HG02973 (cell line): ENCODE data around the gene LRRC3.

Source experiments
- ATAC-seq: cut with Tn5 transposase; IDR thresholded peaks from one replicate; pipeline ENCODE4 v1.9.1; 2021; ENCODE audit warnings: moderate library complexity; ENCODE audit not compliant: unreplicated experiment

Gene LRRC3

DNA sequence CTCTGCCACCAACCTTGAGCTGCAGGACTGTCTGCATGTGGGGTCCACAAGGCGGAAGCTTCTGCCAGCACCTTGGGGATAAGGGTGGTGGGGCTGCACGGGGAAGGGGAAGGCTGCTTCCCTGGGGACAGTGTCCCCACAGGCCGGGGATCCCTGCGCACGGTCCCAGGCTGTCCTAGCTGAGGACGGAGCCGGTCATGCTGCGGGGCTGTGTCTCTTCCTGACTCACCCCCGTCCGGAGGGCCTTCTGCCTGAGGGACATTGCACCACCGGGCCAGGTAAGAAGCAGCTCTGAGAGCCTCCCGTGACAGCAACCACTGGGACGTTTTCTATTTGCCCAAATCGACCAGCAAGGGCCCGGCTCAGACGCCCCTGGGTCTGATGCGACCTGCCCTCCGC lies 54.8 kb downstream of the LRRC3 start:
- no peak for ATAC-seq

DNA sequence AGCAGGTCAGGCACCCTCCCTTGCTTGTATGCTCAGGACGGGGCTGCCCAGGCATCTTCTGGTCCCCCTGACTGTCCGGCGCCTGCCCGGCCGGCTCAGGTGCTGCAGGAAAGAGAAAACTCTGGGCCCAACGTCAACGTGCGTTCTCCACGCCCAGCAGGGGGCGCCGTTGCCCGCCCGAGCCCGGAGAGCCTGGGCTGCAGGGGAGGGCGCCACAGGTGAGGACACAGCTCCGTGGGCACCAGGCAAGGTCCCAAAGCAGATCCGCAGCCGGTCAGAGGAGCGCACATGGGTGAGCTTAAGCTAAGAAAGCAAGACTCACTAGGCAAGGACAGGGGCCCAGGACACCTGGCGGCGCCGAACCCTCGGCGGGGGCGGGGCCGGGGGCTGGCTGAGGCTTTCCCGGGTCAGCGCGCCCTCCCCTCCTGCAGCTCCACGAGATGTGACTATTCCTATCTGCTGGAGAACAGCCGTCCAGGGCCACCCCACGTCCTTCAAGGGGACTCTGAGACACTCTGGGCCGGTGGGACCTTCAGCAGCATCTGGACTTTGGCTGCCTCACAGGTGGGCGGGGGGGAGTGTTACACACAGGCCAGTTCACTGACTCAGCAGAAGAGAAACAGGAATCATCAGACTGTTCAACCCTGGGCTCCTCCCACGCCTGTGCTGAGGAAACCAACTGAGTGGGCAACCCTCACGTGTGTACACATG lies 55.4 kb downstream of the LRRC3 start:
- ATAC-seq: no peak

DNA sequence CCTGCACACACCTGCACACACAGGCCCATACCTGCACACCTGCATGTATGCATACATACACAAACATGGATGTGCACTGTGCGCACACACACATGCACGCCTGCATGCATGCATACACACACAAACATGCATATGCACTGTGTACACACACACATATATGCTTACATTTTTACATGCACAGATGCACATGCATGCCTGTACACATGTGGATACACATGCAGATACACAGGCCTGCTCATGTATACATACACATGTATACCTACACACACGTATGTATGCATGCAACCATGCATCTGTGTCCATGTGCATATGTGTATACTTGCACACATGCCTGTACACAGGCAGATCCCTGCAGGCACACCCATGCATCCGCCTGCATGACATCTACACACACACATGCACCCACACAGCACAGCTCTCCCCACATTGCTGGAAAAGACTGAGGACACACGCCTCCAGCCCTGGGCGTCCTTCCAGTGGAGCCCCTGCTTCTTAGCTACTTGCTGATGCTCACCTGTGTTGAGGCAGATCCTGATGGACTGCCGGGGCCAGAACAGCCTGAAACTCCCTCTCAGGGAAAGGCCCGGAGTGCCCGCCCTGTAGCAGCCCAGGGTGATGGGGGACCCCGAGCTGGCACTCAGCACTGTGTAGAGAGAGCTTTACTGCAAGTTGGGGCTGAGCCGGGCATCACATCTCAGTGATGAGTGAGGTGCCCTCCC lies 56.1 kb downstream of the LRRC3 start:
- ATAC-seq: no peak
